T-helper 1 cell treated with Interleukin-12 subunit alpha and Interleukin-12 subunit beta and Interleukin-4 antibody, amounts not matched to agents 30 ng/mL and 1 ng/mL, for 36 hours (primary cell): ENCODE results near the gene VMAC. TPM values are rescaled to one million over a fixed set of nuclear protein-coding genes. Genes with fewer than 3 reads are reported as not detected.
"Not testable (repeated sequence)": the region's sequence is repeated elsewhere in the genome, so short reads cannot be mapped to it uniquely, and the experiment has no call there.

ENCODE experiments used
- intact Hi-C: fragments of 100-400 bp; cut with micrococcal nuclease; formaldehyde crosslinking; loops from one replicate; pipeline ENCODE4 v1.15.1; 2024
- total RNA-seq: library from RNA; stranded (reverse); gene quantifications from 2 replicates; pipeline ENCODE4 v1.2.3, GENCODE V29; 2022

Gene VMAC, protein sequence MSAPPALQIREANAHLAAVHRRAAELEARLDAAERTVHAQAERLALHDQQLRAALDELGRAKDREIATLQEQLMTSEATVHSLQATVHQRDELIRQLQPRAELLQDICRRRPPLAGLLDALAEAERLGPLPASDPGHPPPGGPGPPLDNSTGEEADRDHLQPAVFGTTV
- 10.0 and 10.7 TPM in 2 replicates for total RNA-seq

DNA sequence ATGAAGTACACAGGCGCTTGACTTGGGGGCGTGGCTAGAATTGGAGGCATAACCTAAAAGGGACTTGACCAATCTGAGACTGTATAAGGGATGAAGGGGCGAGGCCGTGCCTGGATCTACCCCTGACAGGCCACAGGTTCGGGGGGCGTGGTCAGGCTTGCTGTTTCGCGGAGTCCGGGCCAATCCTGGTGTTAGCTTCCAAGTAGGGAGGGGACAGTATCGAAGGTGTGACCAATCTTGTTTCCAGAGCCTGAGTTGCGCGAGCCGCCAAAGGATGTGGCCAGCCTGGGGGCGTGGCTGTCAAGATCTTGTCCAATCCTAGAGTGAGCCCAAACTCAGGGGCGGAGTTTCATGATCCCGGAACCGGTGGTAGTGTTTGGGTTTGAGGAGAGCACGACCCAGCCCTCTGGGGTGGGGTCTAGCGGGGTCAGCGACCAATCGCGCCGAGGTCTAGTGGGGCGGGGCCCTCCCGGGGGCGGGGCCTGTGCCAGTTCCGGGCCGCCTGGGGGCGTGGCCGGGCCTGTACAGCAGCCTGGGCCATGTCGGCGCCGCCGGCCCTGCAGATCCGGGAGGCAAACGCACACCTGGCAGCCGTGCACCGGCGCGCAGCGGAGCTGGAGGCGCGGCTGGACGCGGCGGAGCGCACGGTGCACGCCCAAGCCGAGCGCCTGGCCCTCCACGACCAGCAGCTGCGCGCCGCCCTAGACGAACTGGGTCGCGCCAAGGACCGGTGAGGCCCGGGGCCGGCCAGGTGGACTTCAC lies at the start of gene VMAC:
TSS of gene VMAC (plus strand) at position 521 of the 762 bp plus-strand sequence. CDS start at position 540, 19 bp downstream.
- intact Hi-C loops = loop anchor here (1.0 to 10.0 kb wide), 24 partner anchors 49 to 1630 kb away; partner anchors contain the start of genes ALKBH7, CATSPERD, CLPP and FEM1A

DNA sequence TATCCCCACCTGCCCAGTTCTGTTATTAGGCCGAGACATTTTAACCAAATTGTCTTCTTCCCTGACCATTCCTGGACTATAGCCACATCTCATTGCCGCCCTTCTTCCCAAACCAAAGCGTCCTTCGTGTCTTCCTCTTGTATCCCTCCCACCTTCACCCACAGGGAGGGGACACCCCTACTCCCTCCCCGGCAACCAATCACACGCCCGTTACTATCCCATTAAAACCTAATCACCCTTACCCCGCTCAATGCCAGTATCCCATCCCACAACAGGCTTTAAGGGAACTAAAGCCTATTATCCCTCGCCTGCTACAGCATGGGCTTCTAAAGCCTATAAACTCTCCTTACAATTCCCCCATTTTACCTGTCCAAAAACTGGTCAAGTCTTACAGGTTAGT lies 49.5 kb upstream of the VMAC start:
- intact Hi-C loops = not testable (repeated sequence)

DNA sequence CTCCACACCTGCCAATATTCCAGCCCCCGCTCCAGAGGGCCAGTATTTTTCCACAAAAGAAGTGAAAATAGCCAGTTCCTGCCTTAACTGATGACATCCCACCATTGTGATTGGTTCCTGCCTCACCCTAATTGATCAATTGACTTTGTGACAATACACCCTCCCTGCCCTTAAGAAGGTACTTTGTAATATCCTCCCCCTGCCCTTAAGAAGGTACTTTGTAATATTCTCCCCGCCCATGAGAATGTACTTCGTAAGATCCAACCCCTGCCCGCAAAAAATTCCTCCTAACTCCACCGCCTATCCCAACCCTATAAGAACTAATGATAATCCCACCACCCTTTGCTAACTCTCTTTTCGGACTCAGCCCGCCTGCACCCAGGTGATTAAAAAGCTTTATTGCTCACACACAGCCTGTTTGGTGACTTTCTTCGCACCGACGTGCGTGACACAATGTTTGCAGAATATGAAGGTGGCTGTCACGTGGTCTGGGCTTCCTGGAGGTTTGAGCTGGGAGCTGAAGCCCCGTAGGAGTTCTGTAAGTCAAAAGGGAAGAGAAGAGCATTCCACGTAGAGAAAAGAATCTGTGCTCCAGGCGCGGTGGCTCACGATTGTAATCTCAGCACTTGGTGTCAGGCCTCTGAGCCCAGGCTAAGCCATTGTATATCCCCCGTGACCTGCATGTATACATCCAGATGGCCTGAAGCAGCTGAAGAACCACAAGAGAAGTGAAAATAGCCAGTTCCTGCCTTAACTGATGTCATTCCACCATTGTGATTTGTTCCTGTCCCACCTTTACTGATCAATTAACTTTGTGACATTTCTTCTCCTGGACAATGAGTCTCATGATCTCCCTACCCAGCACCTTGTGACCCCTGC lies 47.2 kb upstream of the VMAC start:
- intact Hi-C loops = no loop called here

GRCh38 chr19:5863030-5863665 lies 41.5 kb upstream of the VMAC start:
- intact Hi-C loops = no loop called here

DNA sequence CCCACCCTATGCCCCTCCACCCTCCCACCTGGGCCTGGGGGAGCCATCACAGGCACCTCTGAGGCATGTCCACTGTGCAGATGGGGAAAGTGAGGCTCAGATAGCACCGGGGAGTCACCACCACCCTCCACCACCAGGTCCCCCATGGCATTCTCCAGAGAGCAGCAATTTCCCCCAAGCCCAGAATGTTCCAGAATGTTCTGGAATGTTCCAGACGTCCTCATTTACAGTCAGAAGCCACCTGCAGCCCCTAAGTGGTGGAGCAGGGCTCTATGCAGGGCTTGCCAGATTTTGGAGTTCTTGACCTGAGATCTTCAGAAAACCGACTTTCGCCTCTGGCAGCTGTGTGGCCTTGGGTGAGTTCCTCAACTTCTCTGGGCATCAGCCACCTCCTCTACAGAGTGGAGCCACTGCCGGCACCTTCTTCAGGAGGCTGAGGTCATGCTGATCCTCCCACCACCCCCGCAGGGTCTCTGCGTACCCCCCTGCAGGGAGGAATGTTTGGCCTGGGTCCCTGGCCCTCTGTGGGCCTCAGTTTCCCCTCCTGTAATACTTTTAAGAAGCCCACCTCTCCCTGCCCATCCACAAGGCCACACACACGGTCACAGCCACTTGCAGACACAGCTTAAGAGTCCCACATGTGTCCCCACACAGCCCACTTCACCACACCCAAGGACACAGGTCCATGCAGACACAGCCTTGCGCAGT lies 40.5 kb upstream of the VMAC start:
- intact Hi-C loops = no loop called here

- intact Hi-C loops = no loop called here
Observed at GRCh38 chr19:5864725-5865486, 39.8 kb upstream of the VMAC start.

DNA sequence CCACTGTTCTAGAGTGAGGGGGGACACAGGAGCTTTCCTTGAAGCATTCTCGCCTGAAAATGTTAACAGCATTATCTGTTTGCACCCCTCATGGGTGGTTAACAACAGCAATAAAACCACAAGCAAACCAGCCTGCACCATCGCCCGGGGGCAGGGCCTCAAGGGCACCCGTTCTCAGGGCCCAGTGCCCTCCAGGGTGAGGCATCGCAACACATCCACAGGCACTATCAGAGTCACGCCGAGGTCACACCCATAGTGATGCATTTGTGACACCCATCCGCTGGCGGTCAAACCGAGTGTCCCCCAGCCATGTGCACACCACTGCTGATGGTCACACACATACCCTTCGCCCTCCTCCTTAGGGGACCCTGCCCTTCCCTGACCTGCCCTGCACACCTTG lies 38.9 kb upstream of the VMAC start:
- intact Hi-C loops = no loop called here

GRCh38 chr19:5867201-5868136 lies 37.2 kb upstream of the VMAC start:
- intact Hi-C loops = no loop called here

GRCh38 chr19:5870986-5871394 lies 33.7 kb upstream of the VMAC start:
- intact Hi-C loops = no loop called here

GRCh38 chr19:5873617-5874199 lies 31.0 kb upstream of the VMAC start:
- intact Hi-C loops = no loop called here

DNA sequence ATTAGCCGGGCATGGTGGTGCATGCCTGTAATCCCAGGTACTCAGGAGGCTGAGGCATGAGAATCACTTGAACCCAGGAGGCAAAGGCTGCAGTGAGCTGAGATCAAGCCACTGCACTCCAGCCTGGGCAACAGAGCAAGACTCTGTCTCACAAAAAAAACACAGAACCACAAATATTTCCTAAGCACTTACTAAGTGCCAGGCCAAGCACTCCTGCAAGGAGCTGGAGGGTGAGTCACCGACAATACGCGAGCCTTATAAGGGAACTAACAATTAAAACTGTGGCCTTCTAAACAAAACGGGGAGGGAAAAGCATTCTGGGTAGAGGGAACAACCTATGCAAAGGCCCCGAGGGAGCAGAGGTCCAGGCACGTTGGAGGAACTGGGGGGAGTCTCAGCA lies 30.2 kb upstream of the VMAC start:
- intact Hi-C loops = not testable (repeated sequence)

GRCh38 chr19:5877427-5877826 lies 27.2 kb upstream of the VMAC start:
- intact Hi-C loops = no loop called here

DNA sequence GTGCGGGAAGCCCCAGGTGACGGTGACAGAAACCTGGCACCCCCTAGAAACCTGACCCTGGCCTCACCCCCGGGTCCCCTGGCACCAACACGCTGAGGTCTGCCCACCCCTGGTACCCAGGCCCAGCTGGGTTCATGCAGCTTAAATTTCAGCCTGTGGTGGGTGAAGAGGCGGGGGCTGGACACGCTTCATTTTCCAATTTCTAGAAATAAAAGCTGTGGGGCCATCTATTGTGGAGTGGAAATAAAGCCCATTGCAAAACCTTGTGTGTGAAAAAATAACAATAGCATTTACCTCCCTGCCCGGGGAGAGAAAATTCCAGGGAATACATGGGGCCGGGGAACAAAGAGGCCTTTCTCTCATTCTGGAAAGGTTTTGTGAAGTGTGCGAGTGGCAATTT lies 26.8 kb upstream of the VMAC start:
- intact Hi-C loops = no loop called here

GRCh38 chr19:5880196-5880595 lies 24.5 kb upstream of the VMAC start:
- intact Hi-C loops = no loop called here

- intact Hi-C loops = no loop called here
Observed at GRCh38 chr19:5880604-5881078, 24.0 kb upstream of the VMAC start.

GRCh38 chr19:5881543-5882299 lies 23.0 kb upstream of the VMAC start:
- intact Hi-C loops = no loop called here

DNA sequence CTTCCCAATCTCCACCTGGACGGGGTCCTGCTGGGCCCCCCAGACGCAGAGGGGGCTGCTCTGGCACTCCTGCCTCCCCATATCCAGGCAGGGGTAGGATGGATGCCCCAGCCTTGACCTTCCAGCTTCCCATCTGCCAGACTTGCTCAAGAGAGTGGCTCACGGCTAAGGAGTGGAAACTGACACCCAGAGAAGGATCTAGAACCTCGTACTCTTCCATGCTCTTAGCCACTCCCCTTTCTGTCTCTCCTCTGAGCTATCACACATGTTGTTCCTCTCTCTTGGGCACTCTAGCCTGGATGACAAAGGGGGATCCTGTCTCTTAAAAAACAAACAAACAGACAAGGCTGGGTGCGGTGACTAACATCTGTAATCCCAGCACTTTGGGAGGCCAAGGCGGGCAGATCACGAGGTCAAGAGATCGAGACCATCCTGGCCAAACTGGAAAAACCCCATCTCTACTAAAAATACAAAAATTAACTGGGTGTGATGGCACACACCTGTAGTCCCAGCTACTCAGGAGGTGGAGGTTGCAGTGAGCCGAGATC lies 22.2 kb upstream of the VMAC start:
- intact Hi-C loops = no loop called here
